GM12892 (cell line): ENCODE data around the gene CLMN.

Experiments used
- DNase-seq: peaks from one replicate; pipeline ENCODE4 v3.0.0; 2011; ENCODE audit not compliant: insufficient read length
- FAIRE-seq: peaks from 2 replicates; lab custom pipeline; 2011; peaks lifted over from hg19 to GRCh38; lab: Jason Lieb, UNC
- POLR2A ChIP-seq: IDR thresholded peaks from 2 replicates; pipeline ENCODE4 v1.6.1; 2011; ENCODE audit warnings: low read depth, low read length, control low read depth
- POLR2AphosphoS5 ChIP-seq: IDR thresholded peaks from 2 replicates; pipeline ENCODE4 v1.6.1; 2011; ENCODE audit warnings: low read depth, low read length, control low read depth
- TAF1 ChIP-seq: IDR thresholded peaks from 2 replicates; pipeline ENCODE4 v1.6.1; 2011; ENCODE audit warnings: low read depth, mild to moderate bottlenecking, control low read depth, low read length, borderline replicate concordance

CLMN gene

GRCh38 chr14:95339301-95339865 is 19.7 kb upstream of the CLMN start:
- TF ChIP-seq TAF1 (no peak), POLR2AphosphoS5 (no peak), POLR2A (no peak)
- FAIRE-seq (no peak), DNase-seq (no peak)

GRCh38 chr14:95338436-95338835 is 18.7 kb upstream of the CLMN start:
- TF ChIP-seq POLR2AphosphoS5 (no peak), TAF1 (no peak), POLR2A (no peak)
- FAIRE-seq: no peak
- DNase-seq: no peak

- FAIRE-seq (no peak), DNase-seq (no peak)
- TF ChIP-seq POLR2AphosphoS5: no peak
- TF ChIP-seq POLR2A: no peak
- TF ChIP-seq TAF1: no peak
Measured at GRCh38 chr14:95337041-95337595, 17.4 kb upstream of the CLMN start.

- no peak for FAIRE-seq
- DNase-seq: no peak
- TF ChIP-seq POLR2A (no peak), TAF1 (no peak), POLR2AphosphoS5 (no peak)
Measured at GRCh38 chr14:95336192-95336760, 16.6 kb upstream of the CLMN start.

GRCh38 chr14:95335071-95335470 is 15.4 kb upstream of the CLMN start:
- TF ChIP-seq POLR2AphosphoS5: no peak
- no peak for TF ChIP-seq POLR2A
- TF ChIP-seq TAF1: no peak
- no peak for DNase-seq
- no peak for FAIRE-seq

GRCh38 chr14:95334044-95334443 is 14.3 kb upstream of the CLMN start:
- TF ChIP-seq POLR2A: no peak
- TF ChIP-seq TAF1: no peak
- TF ChIP-seq POLR2AphosphoS5: no peak

GRCh38 chr14:95332641-95333040 is 12.9 kb upstream of the CLMN start:
- no peak for FAIRE-seq
- no peak for DNase-seq
- TF ChIP-seq POLR2A (no peak), TAF1 (no peak), POLR2AphosphoS5 (no peak)

More at GRCh38 chr14:95334044-95334443, 14.3 kb upstream of the CLMN start:
- FAIRE-seq (no peak), DNase-seq (no peak)

GRCh38 chr14:95331708-95332408 is 12.2 kb upstream of the CLMN start:
- DNase-seq (no peak), FAIRE-seq (no peak)
- no peak for TF ChIP-seq TAF1
- no peak for TF ChIP-seq POLR2A
- no peak for TF ChIP-seq POLR2AphosphoS5

GRCh38 chr14:95330591-95331370 is 11.1 kb upstream of the CLMN start:
- no peak for DNase-seq
- TF ChIP-seq POLR2A: no peak
- no peak for TF ChIP-seq TAF1
- TF ChIP-seq POLR2AphosphoS5: no peak
- FAIRE-seq: no peak

GRCh38 chr14:95329941-95330340 is 10.2 kb upstream of the CLMN start:
- FAIRE-seq (no peak), DNase-seq (no peak)
- TF ChIP-seq POLR2AphosphoS5 (no peak), TAF1 (no peak), POLR2A (no peak)

GRCh38 chr14:95328729-95329503 is 9.2 kb upstream of the CLMN start:
- no peak for TF ChIP-seq TAF1
- no peak for TF ChIP-seq POLR2A
- DNase-seq (no peak), FAIRE-seq (no peak)
